Neural crest cell (in vitro differentiated cells): ENCODE data around the gene SUPV3L1. TPM values are rescaled to one million over a fixed set of nuclear protein-coding genes. Genes with fewer than 3 reads are reported as not detected.

Experiments used
- DNase-seq: peaks from one replicate; pipeline ENCODE4 v3.0.0; 2021; ENCODE audit warnings: low read depth, mixed read lengths, low spot score
- H3K27ac Mint-ChIP-seq: one replicate; pipeline ENCODE4 v1.8.0; 2021; ENCODE audit warnings: mild to moderate bottlenecking, mixed read lengths; ENCODE audit not compliant: unreplicated experiment
- H3K27me3 Mint-ChIP-seq: 2 replicates; pipeline ENCODE4 v1.8.0; 2021; ENCODE audit warnings: low read depth, mild to moderate bottlenecking, mixed read lengths
- H3K36me3 Mint-ChIP-seq: 2 replicates; pipeline ENCODE4 v1.8.0; 2021; ENCODE audit warnings: low read depth, mild to moderate bottlenecking, mixed read lengths
- H3K4me1 Mint-ChIP-seq: 2 replicates; pipeline ENCODE4 v1.8.0; 2021; ENCODE audit warnings: mixed read lengths
- H3K4me3 Mint-ChIP-seq: one replicate; pipeline ENCODE4 v1.8.0; 2021; ENCODE audit warnings: mild to moderate bottlenecking, mixed read lengths
- H3K9me3 Mint-ChIP-seq: 2 replicates; pipeline ENCODE4 v1.8.0; 2021; ENCODE audit warnings: mixed read lengths
- total RNA-seq: library from RNA; stranded (reverse); gene quantifications from 2 replicates; pipeline ENCODE4 v1.2.1, GENCODE V29; 2021
- TF ChIP-seq, protein P1 (sequence below): fragments of 200-600 bp; sonication (generic); conservative IDR thresholded peaks from 2 replicates; pipeline ENCODE4 v1.5.0; 2021; ENCODE audit warnings: antibody characterized with exemption, mild to moderate bottlenecking

SUPV3L1 gene
- total RNA-seq, 1 donor from 2014 or later, result 39.4 TPM

- TF ChIP-seq, protein P1, sequence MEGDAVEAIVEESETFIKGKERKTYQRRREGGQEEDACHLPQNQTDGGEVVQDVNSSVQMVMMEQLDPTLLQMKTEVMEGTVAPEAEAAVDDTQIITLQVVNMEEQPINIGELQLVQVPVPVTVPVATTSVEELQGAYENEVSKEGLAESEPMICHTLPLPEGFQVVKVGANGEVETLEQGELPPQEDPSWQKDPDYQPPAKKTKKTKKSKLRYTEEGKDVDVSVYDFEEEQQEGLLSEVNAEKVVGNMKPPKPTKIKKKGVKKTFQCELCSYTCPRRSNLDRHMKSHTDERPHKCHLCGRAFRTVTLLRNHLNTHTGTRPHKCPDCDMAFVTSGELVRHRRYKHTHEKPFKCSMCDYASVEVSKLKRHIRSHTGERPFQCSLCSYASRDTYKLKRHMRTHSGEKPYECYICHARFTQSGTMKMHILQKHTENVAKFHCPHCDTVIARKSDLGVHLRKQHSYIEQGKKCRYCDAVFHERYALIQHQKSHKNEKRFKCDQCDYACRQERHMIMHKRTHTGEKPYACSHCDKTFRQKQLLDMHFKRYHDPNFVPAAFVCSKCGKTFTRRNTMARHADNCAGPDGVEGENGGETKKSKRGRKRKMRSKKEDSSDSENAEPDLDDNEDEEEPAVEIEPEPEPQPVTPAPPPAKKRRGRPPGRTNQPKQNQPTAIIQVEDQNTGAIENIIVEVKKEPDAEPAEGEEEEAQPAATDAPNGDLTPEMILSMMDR, result no peak
- Mint-ChIP-seq H3K4me3 (peak overlapping the region; percentile 94), H3K27ac (peak overlapping the region; percentile 100), H3K36me3 (no peaks in the 10 kb centered on the region), H3K27me3 (no peaks in the 10 kb centered on the region), H3K4me1 (peaks cover 22% of the 10 kb centered on the region), H3K9me3 (no peaks in the 10 kb centered on the region)
- DNase-seq, result no peak
Measured at GRCh38 chr10:69180525-69181204, 631 bp downstream of the SUPV3L1 start.

DNA sequence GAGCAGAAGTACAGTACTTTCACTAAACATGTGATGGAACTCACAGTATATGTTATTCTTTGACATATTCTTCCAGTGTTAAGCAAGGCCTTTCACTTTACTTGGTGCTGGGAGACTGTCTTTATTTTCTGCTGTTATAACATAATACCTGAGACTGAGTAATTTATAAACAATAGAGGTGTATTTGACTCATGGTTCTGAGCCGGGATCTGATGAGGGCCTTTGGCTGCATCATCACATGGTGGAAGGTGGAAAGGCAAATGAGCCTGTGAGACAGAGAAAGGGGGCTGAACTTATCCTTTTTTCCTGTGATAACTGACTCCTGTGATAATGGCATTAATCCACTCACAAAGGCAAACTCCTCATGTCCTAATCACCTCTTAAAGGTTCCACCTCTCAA is 1.4 kb downstream of the SUPV3L1 start:
- TF ChIP-seq, protein P1, result no peak
- Mint-ChIP-seq H3K36me3 (no peaks in the 10 kb centered on the region), H3K4me3 (peak overlapping the region; percentile 94), H3K27me3 (no peaks in the 10 kb centered on the region), H3K9me3 (no peaks in the 10 kb centered on the region), H3K4me1 (peaks cover 22% of the 10 kb centered on the region), H3K27ac (no peak overlapping the region)
- no peak for DNase-seq

DNA sequence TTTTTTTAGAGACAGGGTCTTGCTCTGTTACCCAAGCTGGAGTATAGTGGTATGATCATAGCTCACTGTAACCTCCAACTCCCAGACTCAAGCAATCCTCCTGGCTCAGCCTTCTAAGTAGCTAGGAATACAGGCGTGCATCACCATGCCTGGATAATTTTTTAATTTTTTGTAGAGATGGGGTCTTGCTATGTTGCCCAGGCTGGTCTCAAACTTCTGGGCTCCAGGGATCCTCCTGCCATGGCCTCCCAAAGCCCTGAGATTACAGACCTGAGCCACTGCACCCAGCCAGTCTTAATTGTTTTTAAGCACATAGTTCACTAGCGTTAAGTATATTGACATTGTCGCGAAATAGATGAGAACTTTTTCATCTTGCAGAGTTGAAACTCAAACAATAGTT is 2.0 kb downstream of the SUPV3L1 start:
- Mint-ChIP-seq H3K27me3 (no peaks in the 10 kb centered on the region), H3K4me3 (no peak overlapping the region), H3K9me3 (no peaks in the 10 kb centered on the region), H3K27ac (no peak overlapping the region), H3K36me3 (no peaks in the 10 kb centered on the region), H3K4me1 (peaks cover 22% of the 10 kb centered on the region)
- no peak for DNase-seq
- TF ChIP-seq, protein P1, result no peak

DNA sequence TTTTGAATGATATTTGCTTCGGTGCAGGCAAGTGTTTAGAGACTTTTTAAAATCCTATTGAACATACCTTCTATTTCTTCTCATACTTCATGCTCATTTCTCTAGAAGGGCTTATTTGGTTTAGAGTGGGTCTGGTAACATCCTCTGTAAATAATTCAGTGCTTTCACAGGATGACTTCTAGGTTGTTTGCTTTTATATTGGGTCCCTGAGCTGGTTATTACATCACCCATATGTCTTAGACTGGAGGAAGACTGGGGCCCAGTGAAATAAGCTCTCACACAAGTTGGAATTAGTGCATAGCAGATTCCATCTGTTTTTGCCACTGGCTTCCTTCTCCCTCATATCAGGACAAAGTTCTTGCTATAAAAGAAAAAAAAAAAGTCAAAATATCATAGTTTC is 6.5 kb downstream of the SUPV3L1 start:
- Mint-ChIP-seq H3K4me1 (peaks cover 3% of the 10 kb centered on the region), H3K9me3 (no peaks in the 10 kb centered on the region), H3K27ac (no peak overlapping the region), H3K4me3 (no peak overlapping the region), H3K27me3 (no peaks in the 10 kb centered on the region), H3K36me3 (peaks cover 3% of the 10 kb centered on the region)
- DNase-seq, result no peak
- TF ChIP-seq, protein P1, result no peak

GRCh38 chr10:69201045-69201444 is 21.0 kb downstream of the SUPV3L1 start:
- Mint-ChIP-seq H3K27me3 (no peaks in the 10 kb centered on the region), H3K27ac (no peak overlapping the region), H3K36me3 (no peaks in the 10 kb centered on the region), H3K4me1 (no peaks in the 10 kb centered on the region), H3K9me3 (no peaks in the 10 kb centered on the region), H3K4me3 (no peak overlapping the region)
- TF ChIP-seq, protein P1, result no peak
- no peak for DNase-seq
